HG02884 (cell line): ENCODE measurements around the gene C16orf95.
"Not testable (repeated sequence)": the region's sequence is repeated elsewhere in the genome, so short reads cannot be mapped to it uniquely, and the experiment has no call there.

Experiments used
- ATAC-seq: cut with Tn5 transposase; IDR thresholded peaks from one replicate; pipeline ENCODE4 v1.9.1; 2021; ENCODE audit warnings: mild to moderate bottlenecking, moderate library complexity; ENCODE audit not compliant: unreplicated experiment

The C16orf95 gene

DNA sequence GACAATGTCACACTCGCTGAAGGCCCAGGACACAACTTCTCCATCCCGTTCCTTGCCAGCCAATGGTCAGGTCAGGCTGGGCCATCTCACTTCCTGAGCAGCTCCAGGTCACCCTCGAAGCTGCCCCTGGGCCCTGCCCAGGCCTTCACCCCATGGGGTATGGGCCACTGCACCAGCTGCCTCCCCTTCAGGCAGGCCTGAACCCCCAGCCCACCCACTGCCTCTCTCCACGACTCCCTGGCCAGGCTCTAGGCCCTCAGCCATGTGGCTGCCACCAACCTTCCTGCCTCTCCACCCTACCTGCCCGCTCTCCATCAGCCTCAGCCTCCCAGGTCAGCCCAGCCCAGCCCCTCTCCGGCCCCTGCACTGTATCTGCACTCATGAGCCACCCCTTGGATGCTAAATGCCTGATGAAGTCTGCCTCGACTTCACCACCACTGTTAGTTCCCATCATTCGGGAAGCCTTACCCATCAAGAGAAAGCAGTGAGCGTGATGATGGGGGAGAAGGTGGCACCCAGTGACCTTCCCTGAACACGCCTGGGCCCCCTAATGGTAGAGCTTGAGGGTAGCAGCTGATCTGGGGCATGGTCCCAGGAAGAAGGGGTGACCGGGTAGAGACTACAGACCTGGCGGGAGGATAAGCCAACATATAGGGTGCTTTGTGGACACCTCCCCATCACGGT, 30.9 kb upstream of the C16orf95 start:
- no peak for ATAC-seq

DNA sequence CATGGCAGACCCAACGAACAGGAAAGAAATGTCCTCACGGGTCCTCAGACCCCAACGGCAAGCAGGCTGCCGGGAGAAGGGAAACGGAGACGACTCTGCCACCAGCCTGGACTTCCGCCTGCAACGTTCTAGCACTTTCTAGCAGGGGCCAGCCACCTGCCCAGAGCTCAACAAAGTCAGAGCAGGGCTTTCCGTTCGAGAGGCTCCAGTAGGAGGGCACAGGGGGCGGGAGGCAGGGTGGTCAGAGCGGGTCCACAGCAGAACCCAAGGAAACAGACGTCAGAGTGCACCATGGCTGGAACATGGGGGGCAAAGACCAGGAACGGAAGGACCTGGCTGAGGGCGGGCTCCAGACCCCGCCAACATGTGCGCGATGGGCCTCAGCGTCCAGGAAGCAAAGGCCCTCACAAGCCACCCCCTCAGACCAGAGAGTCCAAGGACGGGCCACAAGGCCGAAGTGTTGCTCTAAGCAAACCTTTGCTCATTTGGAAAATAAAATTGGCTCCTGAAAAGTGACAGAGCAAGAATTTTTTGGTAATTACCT, 29.4 kb upstream of the C16orf95 start:
- no peak for ATAC-seq

DNA sequence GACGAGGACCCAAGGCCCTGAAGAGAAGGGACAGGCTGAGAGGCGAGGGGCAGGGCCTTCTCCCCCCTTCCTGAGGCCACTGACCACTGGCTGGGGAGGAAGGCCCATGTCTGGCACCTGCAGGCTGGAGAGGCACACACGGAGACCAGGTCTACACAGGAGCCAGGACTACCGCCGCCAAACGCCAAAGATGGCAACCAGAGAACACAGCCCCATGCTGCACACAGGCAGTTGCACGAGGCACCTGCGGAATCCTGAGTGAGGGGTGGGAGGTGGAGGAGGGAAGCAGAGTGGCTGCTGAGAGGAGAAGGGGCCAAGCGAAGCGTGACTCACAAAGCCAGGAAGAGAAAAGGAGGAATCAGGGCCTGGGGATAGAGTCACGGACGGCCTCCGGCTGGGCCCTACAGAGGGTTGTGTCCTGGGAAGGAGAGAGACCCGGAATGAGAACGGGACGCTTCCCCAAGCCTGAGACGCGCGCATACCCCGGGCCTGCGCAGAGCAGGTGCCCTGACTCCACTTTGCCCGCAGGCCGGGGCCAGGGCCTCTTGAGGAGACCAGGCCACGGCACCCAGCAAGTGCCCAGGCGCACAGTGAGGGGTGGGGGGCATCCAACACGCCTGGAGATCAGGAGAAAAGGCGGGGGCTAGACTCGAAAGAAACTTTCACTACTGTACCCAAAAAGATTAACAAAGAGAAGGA, 28.7 kb upstream of the C16orf95 start:
- ATAC-seq: no peak

DNA sequence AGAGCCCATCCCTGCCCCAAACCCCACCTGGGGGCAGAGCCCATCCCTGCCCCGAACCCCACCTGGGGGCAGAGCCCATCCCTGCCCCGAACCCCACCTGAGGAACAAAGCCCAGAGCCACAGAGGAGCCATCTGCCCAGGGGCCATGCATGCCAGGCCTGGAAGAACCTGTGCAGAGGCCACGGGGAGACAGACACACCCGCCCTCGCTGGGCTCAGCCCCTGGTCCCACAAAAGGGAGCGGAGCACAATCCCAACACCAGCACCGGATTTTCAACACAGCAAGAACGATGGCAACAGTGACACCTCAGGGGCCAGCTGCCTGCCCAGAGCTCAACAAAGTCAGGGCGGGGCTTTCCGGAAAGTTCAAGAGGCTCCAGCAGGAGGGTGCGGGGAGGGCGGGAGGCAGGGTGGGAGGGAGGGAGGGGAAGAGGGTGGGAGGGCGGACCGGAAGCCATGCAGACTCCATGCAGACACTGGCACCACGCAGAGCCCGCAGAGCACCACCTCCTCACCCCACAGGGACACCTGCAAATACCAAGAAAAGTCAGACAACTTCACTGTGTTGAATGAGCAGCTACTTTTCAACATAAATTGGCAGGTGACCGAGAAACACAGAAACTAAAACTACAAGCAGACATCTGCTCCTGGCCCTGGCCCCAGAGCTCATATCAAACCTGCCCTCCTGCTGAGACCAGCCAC, 27.9 kb upstream of the C16orf95 start:
- no peak for ATAC-seq

DNA sequence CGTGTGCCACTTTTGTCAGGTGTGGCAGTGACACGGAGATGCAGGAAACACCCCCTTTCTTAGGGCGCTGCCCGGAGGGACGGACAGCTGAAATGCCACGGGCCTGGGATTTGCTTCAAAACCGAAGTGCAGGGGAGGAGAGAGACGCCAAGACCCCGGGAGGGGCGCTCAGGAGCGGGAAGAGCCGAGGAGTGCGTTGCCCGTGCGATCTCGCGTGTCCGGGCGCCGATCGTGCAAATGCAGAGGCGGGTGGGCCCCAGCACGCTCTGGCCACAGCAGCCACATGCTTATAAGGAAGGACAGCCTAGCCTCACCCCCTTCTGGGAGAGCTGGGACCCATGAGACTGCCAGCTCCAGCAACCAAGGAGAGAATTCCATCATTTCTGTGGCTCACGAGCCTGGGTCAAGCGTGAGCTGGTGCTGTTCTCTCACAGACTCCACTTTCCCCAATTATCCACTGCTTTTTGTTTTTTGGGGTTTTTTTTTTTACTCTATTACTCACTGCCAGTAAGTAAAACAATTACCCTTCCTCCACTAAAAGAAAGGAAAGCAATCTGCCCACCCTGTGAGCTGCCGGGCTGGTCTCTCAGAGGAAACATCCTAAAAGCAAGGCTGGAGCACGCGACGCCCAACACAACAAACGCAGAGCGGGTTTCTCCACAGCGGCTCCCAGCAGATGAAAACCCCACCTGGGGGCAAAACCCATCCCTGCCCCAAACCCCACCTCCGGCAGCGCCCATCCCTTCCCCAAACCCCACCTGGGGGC, 27.2 kb upstream of the C16orf95 start:
- ATAC-seq: no peak

DNA sequence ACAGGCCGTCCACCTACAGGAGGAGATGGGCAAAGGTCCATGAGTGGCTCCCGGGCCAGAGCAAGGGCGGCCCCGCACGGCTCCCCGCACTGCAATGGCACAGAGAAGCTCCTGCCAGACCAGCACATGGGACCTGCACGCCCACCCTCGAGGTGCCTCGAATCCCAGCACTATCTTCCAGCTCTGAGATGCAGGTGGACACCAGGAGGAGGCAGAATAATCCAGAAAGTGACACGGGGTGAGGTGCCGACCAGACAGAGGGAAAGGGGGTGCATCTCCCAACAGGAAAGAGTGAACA, 26.5 kb upstream of the C16orf95 start:
- no peak for ATAC-seq

DNA sequence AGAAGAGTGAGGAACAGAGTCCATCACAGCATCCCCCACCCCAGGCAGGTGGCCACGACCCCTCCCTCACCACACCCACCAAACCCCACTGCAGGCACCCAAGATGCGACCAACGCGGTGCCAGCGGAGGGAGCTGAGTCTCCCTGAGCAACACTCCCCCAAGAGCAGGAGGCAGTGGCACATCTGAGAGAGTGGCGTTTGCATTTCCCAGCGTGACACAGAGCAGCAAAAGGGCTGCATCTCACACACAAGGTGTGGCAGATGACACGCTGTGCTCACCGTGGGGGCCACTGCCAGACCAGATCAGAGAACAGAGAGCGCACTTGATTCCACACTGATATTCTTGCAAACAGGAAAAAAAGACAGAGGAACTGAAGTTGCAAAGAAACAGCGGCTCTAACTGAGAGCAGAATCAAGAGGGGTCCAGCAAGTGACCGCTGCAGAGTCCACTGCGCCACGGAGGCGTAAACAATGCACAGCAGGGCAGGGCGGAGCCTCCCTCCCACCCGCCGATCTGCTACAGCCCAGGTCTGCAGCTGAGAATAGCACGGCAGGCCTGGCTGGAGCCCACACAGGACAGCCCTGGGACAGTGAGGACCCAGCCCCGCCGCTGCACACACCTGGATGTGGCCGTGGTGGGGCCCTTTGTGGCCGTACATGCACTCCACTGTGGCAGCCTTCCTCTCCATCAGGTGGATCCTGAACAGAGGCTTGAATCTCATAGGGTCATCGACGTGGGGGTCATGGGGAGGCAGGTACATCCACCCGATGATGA, 26.0 kb upstream of the C16orf95 start:
- no peak for ATAC-seq

DNA sequence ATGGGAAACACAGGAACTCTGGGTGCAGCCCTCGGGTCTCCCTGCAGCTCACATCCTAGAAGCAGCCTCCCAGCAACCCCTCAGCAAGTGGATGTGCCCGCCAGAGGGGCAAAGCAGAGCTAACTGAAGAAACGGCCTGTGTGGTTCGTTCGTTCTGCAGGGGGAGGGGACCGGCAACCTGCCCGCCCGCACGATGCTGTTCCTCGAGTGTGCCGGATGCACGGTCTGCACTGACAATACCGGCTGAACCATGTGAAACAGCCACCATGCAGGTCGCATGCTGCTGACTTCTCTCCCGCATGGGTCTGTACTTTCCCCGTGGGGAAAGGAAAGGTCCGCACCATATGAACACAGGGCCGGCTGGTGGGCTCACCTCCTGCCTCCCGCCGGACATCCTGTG, 25.3 kb upstream of the C16orf95 start:
- ATAC-seq: no peak

DNA sequence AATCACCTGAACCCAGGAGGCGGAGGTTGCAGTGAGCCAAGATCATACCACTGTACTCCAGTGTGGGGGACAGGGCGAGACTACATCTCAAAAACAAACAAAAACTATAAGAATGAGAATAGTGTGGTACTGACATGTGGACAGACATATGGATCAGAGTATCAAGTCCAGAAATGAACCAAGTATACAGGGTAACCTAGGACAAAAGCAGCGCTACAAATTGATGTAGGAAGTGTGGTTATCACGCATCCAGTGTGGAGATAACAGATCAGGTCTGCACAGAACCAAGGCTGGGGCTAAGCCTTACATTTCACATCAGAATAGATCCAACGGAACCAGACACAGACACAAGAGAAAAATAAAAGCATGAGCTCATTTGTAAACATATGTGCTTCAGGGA, 23.0 kb upstream of the C16orf95 start:
- ATAC-seq: no peak

DNA sequence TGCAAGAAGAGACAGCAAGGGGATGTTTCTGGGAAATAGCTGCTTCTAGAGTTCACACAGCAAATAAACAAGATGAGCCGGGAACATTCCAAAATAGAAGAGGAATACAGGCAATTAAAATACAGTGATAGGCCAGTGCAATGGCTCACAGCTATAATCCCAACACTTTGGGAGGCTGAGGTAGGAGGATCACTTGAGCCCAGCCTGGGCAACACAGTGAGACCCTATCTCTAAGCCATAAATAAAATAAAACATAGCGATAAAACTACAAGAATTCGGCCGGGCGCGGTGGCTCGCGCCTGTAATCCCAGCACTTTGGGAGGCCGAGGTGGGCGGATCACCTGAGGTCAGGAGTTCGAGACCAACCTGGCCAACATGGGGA, 22.5 kb upstream of the C16orf95 start:
- ATAC-seq: not testable (repeated sequence)

DNA sequence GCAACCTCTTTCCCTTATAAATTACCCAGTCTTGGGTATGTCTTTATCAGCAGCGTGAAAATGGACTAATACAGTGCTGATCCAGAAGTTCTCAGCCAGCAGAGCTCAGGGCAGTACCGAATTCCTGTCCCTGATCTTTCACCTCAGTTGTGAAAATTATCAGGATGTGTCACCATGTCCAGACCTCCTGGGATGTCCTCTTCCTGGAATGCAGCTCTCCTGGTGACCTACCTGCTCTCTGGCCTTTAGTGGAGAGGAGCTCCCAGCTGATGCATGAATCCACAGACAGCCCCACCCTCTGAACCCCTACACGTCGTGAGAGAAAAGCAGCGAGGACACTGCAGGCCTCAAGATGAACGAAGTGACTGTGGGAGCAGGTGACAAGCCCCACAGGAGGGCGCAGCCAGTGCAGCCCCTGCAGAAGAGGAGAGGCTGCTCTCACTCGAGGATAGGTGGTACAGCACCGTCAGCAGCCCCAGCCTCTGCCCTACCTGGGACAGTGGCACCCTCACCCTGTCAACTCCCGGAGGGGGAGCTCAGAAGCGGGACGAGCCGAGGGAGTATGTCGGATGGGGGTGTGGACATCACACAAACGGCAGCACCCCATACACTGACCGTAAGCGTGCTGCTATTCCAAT, 22.0 kb upstream of the C16orf95 start:
- ATAC-seq: no peak

DNA sequence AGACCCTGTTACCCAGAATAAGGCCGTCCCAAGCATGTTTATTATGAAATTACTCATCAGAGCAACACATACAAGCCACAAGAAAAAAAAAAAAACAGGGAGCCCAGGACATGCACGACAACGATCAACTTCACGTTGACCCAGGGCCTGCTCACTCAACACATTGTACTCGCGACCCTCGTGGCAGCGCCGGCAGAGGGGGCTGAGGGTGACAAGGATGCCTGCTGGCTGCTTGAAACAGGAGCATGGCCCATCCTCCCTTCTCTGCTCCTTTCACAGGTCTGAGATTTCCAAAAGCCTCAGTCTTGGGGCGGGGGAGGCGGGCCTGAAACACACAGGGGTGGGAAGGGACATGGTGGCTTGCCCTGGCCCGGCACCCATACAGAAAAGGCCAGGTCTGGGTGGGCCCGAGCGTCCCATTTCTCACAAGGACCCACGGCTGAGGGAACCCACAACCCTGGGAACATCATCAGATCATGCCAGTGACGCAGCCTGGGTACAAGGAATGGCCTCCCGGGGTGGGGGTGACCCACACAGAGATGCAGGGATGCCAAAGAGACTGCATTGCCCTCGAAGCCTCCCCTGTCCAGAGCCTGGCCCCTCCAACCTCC, 21.1 kb upstream of the C16orf95 start:
- no peak for ATAC-seq

DNA sequence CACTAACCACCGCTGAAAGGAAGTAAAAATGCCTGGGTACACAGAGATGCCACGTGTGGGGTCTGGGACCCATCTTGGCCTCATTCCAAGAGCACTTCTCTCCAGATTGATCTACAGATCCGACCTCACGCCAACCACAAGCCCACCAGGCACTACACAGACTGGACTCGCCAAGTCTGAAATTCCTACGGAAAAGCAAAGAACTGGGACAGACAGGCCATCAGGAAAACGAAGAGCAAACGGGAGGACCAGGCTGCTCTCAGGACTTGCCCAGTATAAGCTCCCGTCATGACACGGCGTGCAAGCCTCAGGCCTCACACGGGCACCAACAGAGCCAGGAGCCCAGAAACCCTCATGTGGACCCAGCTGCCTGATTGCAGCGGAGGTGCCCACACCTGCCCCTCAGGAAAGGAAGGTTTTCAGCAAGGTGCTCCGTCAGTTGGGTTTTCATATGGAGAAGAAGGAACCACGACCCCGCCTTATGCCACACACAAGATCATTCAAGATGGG, 20.1 kb upstream of the C16orf95 start:
- ATAC-seq: no peak

DNA sequence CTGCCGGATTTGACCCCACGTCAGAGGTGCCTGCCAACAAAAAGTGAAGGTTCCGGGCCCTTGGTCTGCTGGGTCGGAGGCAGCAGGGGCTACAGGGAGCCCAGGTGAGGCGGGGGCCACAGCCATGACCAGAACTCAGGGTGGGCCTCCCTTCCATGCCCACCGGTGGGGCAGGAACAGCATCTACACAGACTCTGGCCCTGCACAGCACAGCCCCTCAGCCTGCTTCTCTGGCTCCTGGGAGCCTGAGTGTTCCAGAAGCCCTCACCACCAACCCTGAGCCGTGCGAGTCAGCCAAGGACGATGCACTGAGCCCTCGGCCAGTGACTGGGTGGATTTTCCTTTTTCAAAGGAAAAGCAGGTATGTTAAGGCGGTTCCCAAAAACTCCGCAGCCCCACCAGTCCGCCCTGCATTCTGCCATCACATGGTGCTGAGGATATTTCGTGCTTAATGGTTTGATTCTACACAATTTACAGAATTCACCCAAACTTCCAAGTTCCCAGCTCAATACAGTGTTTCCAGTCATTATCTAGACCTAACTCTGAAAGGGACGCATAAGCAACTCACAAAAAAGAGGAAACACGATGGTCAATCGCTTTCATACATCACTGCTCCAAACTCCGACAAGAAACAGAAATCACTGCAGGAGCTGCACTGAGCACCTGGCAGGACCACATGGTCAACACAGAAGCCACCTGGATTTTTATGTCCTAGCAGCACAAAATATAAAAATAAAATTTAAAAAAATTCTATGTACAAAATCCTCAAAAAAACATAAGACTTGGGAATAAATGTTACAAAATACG, 19.4 kb upstream of the C16orf95 start:
- ATAC-seq: no peak

DNA sequence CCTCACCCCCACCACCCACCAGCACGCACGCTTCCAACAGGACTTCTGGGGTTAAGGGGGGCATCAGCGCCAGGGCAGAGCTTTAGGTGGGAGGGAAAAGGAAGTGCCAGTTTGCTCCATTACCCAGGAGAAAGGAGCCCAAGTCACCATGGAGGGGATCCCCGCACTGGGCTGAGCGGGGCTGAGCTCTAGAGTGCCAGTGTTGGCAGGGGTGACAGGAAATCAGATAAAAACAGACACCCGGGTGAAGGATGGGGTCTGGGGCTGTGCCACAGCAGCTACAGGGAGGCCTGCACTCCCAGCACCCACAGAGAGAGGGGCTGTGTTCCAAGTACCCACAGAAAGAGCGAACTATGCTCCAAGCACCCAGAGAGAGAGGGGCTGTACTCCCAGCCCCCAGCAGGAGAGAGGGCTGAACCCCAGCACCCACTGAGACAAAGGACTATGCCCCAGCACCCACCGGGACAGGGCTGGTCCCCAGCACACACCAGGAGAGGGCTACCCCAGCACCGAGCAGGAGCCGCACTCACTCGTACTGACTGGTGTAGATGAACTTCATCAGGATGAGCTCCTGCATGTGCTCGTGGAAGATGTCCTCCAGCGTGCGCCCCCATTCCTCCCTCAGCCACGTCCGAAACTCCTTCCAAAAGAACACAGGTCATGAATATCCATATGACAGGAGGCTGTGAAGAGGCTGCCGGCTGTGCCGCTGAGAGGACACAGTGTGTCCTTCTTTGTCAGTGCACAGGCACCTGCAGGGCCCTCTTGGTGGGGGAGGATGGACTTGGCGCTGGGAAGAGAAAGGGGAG, 18.6 kb upstream of the C16orf95 start:
- no peak for ATAC-seq

DNA sequence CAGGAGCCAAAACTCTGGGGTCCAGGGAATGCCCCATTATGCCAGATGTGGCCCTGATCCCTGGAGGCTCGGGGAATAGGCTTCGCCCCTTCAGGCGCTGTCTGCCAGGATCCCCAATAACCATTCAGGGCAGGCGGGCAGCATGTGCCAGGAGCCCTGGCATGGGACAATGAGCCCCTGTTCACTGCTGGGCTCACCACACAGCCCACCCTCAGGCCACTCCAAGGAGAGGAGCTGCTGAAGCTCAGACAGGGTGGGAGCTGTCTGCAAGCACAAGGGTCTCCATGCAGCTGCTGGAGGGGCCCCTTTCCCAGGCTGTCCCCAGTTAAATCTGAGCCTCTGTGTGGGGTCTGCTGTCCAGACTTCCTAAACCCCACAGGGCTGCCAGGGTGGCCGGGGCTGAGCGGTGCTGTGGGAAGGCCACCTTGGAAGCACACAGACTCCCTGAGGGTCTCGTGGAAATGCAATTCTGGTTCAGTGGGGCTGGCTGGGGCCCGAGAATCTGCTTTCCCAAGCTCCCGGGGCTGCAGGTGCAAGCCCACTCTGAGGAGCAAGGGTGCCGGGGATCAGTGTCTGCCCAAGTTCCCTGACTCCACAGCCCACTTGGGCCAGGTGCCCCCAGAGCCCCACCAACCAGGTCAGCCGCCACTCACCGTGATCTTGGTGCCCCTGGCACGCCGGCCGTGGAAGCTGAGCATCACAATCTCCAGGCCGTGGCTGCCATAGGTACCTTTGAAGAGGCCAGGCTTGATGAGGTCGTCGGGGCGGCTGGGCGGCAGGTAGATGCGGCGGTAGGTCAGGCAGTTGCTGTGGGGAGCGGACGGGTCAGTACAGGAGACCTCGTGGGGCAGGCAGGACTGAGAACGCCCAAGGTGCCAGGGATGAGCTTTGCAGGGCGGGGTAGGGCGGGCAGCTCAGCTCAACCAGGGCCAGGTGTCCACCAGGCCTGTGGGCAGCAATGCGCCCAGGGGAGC, 17.7 kb upstream of the C16orf95 start:
- ATAC-seq: no peak
